Body of pancreas (tissue), 4 donors: ENCODE data around the gene CDK5RAP2. TPM values are rescaled to one million over a fixed set of nuclear protein-coding genes. Genes with fewer than 3 reads are reported as not detected.

ENCODE experiments used
- ATAC-seq: fragments of 150-250 bp; one replicate; pipeline ENCODE4 v1.9.1; 2016
- DNase-seq, 4 donors: peaks; one replicate each; pipeline ENCODE4 v3.0.0-alpha.2; 2019
- H3K27ac ChIP-seq, 4 donors: fragments of 200-600 bp; sonication (generic); 1 replicate in 3 of 4; 2 replicates in 1 of 4; pipeline versions ENCODE4 v1.5.1 to v1.6.1; 2016 to 2019; ENCODE audit warnings: mild to moderate bottlenecking in 1 of 4, mixed read lengths in 1 of 4, moderate library complexity in 1 of 4
- H3K27me3 ChIP-seq, 2 donors: fragments of 200-600 bp; sonication (generic); one replicate each; pipeline ENCODE4 v1.6.0; 2016; ENCODE audit warnings: mild to moderate bottlenecking in 1 of 2
- H3K36me3 ChIP-seq, 2 donors: fragments of 200-600 bp; sonication (generic); replicated peaks in 1 of 2; 2 replicates each; pipeline ENCODE4 v1.5.1; 2016; ENCODE audit warnings: low read depth in 2 of 2; ENCODE audit not compliant: insufficient read depth in 1 of 2
- H3K4me1 ChIP-seq: fragments of 200-600 bp; sonication (generic); one replicate; pipeline ENCODE4 v1.6.0; 2016
- H3K4me3 ChIP-seq, 2 donors: fragments of 200-600 bp; sonication (generic); 1 replicate in 1 of 2; 2 replicates in 1 of 2; pipeline ENCODE4 v1.5.1; 2016 to 2019
- H3K9me3 ChIP-seq, 3 donors: fragments of 200-600 bp; sonication (generic); 1 replicate in 2 of 3; 2 replicates in 1 of 3; pipeline ENCODE4 v1.5.1; 2016
- CTCF ChIP-seq, 7 experiments: fragments of 450-650 bp in 4 of 7; fragments of 200-600 bp in 3 of 7; sonication (generic) in 3 of 7; IDR thresholded peaks; one replicate each; pipeline ENCODE4 v1.5.1; 2016 to 2019; ENCODE audit warnings: antibody characterized with exemption in 7 of 7
- POLR2A ChIP-seq, 3 donors: fragments of 450-650 bp; IDR thresholded peaks; one replicate each; pipeline ENCODE4 v1.6.1; 2016; ENCODE audit warnings: antibody characterized with exemption in 3 of 3, mild to moderate bottlenecking in 2 of 3
- WGBS, 2 donors: methylation state at CpG; one replicate each; pipeline ENCODE4 v1.1.5; 2017; 5-methylcytosine and 5-hydroxymethylcytosine counted together
- intact Hi-C: fragments of 100-400 bp; cut with DNase I; formaldehyde crosslinking; loops from one replicate; pipeline ENCODE4 v1.15.1; 2023
- total RNA-seq, 2 donors: library from RNA; depleted of rRNA; stranded (reverse); fragments of >200 nt; gene quantifications; one replicate each; pipeline ENCODE4 v1.1.0, GENCODE V29; 2016

The CDK5RAP2 gene
- total RNA-seq, 2 donors from 2014 or later = 21.5 to 45.5 TPM

GRCh38 chr9:120438111-120438510, 141.9 kb downstream of the CDK5RAP2 start:
- DNase-seq (no peak), ATAC-seq (no peak)
- WGBS, 2 donors = 71 to 74% methylated on average over 2 of the region's 2 CpGs
- Histone ChIP-seq H3K36me3 (no peaks in the 10 kb centered on the region), H3K4me3 (no peak overlapping the region), H3K27me3 (no peaks in the 10 kb centered on the region), H3K9me3 (no peaks in the 10 kb centered on the region), H3K27ac (no peak overlapping the region), H3K4me1 (no peaks in the 10 kb centered on the region)
- no peak for TF ChIP-seq CTCF (IDR thresholded peaks at IDR 0.05)
- no peak for TF ChIP-seq POLR2A (IDR thresholded peaks at IDR 0.05)
- intact Hi-C loops = no loop called here

- TF ChIP-seq POLR2A (IDR thresholded peaks at IDR 0.05) = no peak
- no peak for TF ChIP-seq CTCF (IDR thresholded peaks at IDR 0.05)
- intact Hi-C loops = no loop called here
- H3K4me3 ChIP-seq = no peak overlapping the region
- no peaks in the 10 kb centered on the region for H3K36me3 ChIP-seq
- no peak for ATAC-seq
- no peaks in the 10 kb centered on the region for H3K4me1 ChIP-seq
- H3K9me3 ChIP-seq = no peaks in the 10 kb centered on the region
- peak in 2 of 4 donors; percentile 15 to 43 for DNase-seq
- no peak overlapping the region for H3K27ac ChIP-seq
- WGBS, 2 donors = 86 to 90% methylated on average over 9 of the region's 9 CpGs
- H3K27me3 ChIP-seq = no peaks in the 10 kb centered on the region
Observed at GRCh38 chr9:120436983-120437475, 142.9 kb downstream of the CDK5RAP2 start.

GRCh38 chr9:120436446-120436845, 143.5 kb downstream of the CDK5RAP2 start:
- TF ChIP-seq CTCF (IDR thresholded peaks at IDR 0.05) (no peak), POLR2A (IDR thresholded peaks at IDR 0.05) (no peak)
- H3K4me3 ChIP-seq = no peak overlapping the region
- H3K27me3 ChIP-seq = no peaks in the 10 kb centered on the region
- intact Hi-C loops = no loop called here
- no peak for ATAC-seq
- DNase-seq = no peak
- no peaks in the 10 kb centered on the region for H3K4me1 ChIP-seq
- H3K27ac ChIP-seq = no peak overlapping the region
- WGBS, 2 donors = 85 to 88% methylated on average over 3 of the region's 3 CpGs
- no peaks in the 10 kb centered on the region for H3K36me3 ChIP-seq
- H3K9me3 ChIP-seq = no peaks in the 10 kb centered on the region

- 58 to 90% methylated on average over 1 of the region's 1 CpG for WGBS, 2 donors
- no peak for TF ChIP-seq CTCF (IDR thresholded peaks at IDR 0.05)
- Histone ChIP-seq H3K9me3 (no peaks in the 10 kb centered on the region), H3K27me3 (no peaks in the 10 kb centered on the region), H3K36me3 (no peaks in the 10 kb centered on the region), H3K4me1 (no peaks in the 10 kb centered on the region), H3K27ac (no peak overlapping the region), H3K4me3 (no peak overlapping the region)
- no peak for DNase-seq
- intact Hi-C loops = no loop called here
- ATAC-seq = no peak
Observed at GRCh38 chr9:120435091-120435490, 144.9 kb downstream of the CDK5RAP2 start.

GRCh38 chr9:120434532-120434931, 145.4 kb downstream of the CDK5RAP2 start:
- Histone ChIP-seq H3K36me3 (no peaks in the 10 kb centered on the region), H3K4me3 (no peak overlapping the region), H3K27me3 (no peaks in the 10 kb centered on the region), H3K27ac (no peak overlapping the region), H3K9me3 (no peaks in the 10 kb centered on the region), H3K4me1 (no peaks in the 10 kb centered on the region)
- DNase-seq = no peak
- WGBS, 2 donors = 94% methylated on average over 6 of the region's 6 CpGs
- no peak for TF ChIP-seq CTCF (IDR thresholded peaks at IDR 0.05)
- no peak for TF ChIP-seq POLR2A (IDR thresholded peaks at IDR 0.05)
- ATAC-seq = no peak
- intact Hi-C loops = no loop called here
